Lower leg skin (tissue), 4 donors: ENCODE results near the gene CHN2. TPM values are rescaled to one million over a fixed set of nuclear protein-coding genes. Genes with fewer than 3 reads are reported as not detected.

Source experiments
- DNase-seq, 2 donors: peaks; one replicate each; pipeline ENCODE4 v3.0.0-alpha.2; 2019; ENCODE audit warnings: low spot score in 2 of 2
- H3K4me3 ChIP-seq: fragments of 200-600 bp; sonication (generic); 2 replicates; pipeline ENCODE4 v1.5.1; 2017; ENCODE audit warnings: mild to moderate bottlenecking, low read depth; ENCODE audit not compliant: poor library complexity, severe bottlenecking
- CTCF ChIP-seq, 3 donors: fragments of 450-650 bp; IDR thresholded peaks; one replicate each; pipeline ENCODE4 v1.5.1; 2016; ENCODE audit warnings: antibody characterized with exemption in 3 of 3, mild to moderate bottlenecking in 3 of 3, moderate library complexity in 2 of 3
- POLR2A ChIP-seq, 2 donors: fragments of 450-650 bp; IDR thresholded peaks; one replicate each; pipeline ENCODE4 v1.6.1; 2016 to 2017; ENCODE audit warnings: antibody characterized with exemption in 2 of 2, mild to moderate bottlenecking in 1 of 2, moderate library complexity in 1 of 2
- WGBS, 2 donors: methylation state at CpG; one replicate each; pipeline ENCODE4 v1.1.5; 2018; 5-methylcytosine and 5-hydroxymethylcytosine counted together
- intact Hi-C: fragments of 100-400 bp; cut with DNase I; formaldehyde crosslinking; loops from one replicate; pipeline ENCODE4 v1.15.0; 2023; ENCODE audit warnings: low total_unique reads
- total RNA-seq, 4 donors: library from RNA; depleted of rRNA; stranded (reverse); fragments of >200 nt; gene quantifications; one replicate each; pipeline ENCODE4 v1.1.0, GENCODE V29; 2016

CHN2 gene
- total RNA-seq, 4 donors from 2014 or later, result 1.0 to 3.8 (median 2.0) TPM

GRCh38 chr7:29274146-29275017 is 79.8 kb downstream of the CHN2 start:
- 58 to 61% methylated on average over 11 of the region's 11 CpGs for WGBS, 2 donors
- no peak for DNase-seq
- intact Hi-C loops, result no loop called here
- no peak for TF ChIP-seq CTCF (IDR thresholded peaks at IDR 0.05)
- no peak for TF ChIP-seq POLR2A (IDR thresholded peaks at IDR 0.05)
- H3K4me3 ChIP-seq, result no peak overlapping the region

GRCh38 chr7:29275018-29275318 is 80.4 kb downstream of the CHN2 start:
- DNase-seq, result no peak
- intact Hi-C loops, result no loop called here
- TF ChIP-seq CTCF (IDR thresholded peaks at IDR 0.05), result no peak
- TF ChIP-seq POLR2A (IDR thresholded peaks at IDR 0.05), result no peak
- WGBS, 2 donors, result 88 to 97% methylated on average over 2 of the region's 2 CpGs
- no peak overlapping the region for H3K4me3 ChIP-seq

- 82 to 88% methylated on average over 4 of the region's 4 CpGs for WGBS, 2 donors
- TF ChIP-seq CTCF (IDR thresholded peaks at IDR 0.05), result no peak
- H3K4me3 ChIP-seq, result no peak overlapping the region
- DNase-seq, result no peak
- intact Hi-C loops, result no loop called here
These were observed 80.9 kb downstream of the CHN2 start for GRCh38 chr7:29275493-29275892.

- intact Hi-C loops, result no loop called here
- no peak for DNase-seq
- H3K4me3 ChIP-seq, result no peak overlapping the region
- TF ChIP-seq CTCF (IDR thresholded peaks at IDR 0.05) (no peak), POLR2A (IDR thresholded peaks at IDR 0.05) (no peak)
- 47 to 48% methylated on average over 2 of the region's 2 CpGs for WGBS, 2 donors
These were observed 81.6 kb downstream of the CHN2 start for GRCh38 chr7:29276199-29276598.

- WGBS, 2 donors, result 88 to 95% methylated on average over 3 to 4 of the region's 4 CpGs
- no peak overlapping the region for H3K4me3 ChIP-seq
- no peak for TF ChIP-seq CTCF (IDR thresholded peaks at IDR 0.05)
- no peak for TF ChIP-seq POLR2A (IDR thresholded peaks at IDR 0.05)
- intact Hi-C loops, result no loop called here
- DNase-seq, result no peak
These were observed 82.2 kb downstream of the CHN2 start for GRCh38 chr7:29276806-29277205.
